CD14-positive monocyte (primary cell): ENCODE results near the gene RAB11FIP3. TPM values are rescaled to one million over a fixed set of nuclear protein-coding genes. Genes with fewer than 3 reads are reported as not detected.

Experiments
- DNase-seq, 3 donors: peaks; one replicate each; pipeline ENCODE4 v3.0.0-alpha.2; 2011 to 2022
- H2AFZ ChIP-seq: 2 replicates; pipeline ENCODE4 v1.6.0; 2012; ENCODE audit warnings: mild to moderate bottlenecking, low read depth, low read length, inconsistent platforms; ENCODE audit not compliant: insufficient read depth, poor library complexity, severe bottlenecking
- H3K27ac ChIP-seq, 2 donors: 1 replicate in 1 of 2; 2 replicates in 1 of 2; pipeline ENCODE4 v1.5.1; 2012 to 2013; ENCODE audit warnings: low read length in 2 of 2, control low read depth in 1 of 2, inconsistent platforms in 1 of 2, low read depth in 1 of 2, mild to moderate bottlenecking in 1 of 2
- H3K27me3 ChIP-seq, 2 donors: one replicate each; pipeline versions ENCODE4 v1.6.0 to v1.6.1; 2011 to 2013; ENCODE audit warnings: low read length in 2 of 2; ENCODE audit not compliant: control insufficient read depth in 2 of 2, insufficient read depth in 2 of 2
- H3K36me3 ChIP-seq, 2 donors: replicated peaks in 1 of 2; 1 replicate in 1 of 2; 2 replicates in 1 of 2; pipeline versions ENCODE4 v1.5.1 to v1.6.1; 2012 to 2013; ENCODE audit warnings: low read length in 2 of 2, control low read depth in 1 of 2, inconsistent platforms in 1 of 2, mild to moderate bottlenecking in 1 of 2; ENCODE audit not compliant: insufficient read depth in 2 of 2, control insufficient read depth in 1 of 2
- H3K4me1 ChIP-seq, 2 donors: 1 replicate in 1 of 2; 2 replicates in 1 of 2; pipeline versions ENCODE4 v1.5.1 to v1.6.1; 2012 to 2013; ENCODE audit warnings: low read length in 2 of 2, control low read depth in 1 of 2, inconsistent platforms in 1 of 2, mild to moderate bottlenecking in 1 of 2, moderate library complexity in 1 of 2; ENCODE audit not compliant: insufficient read depth in 2 of 2, control insufficient read depth in 1 of 2
- H3K4me2 ChIP-seq: replicated peaks from 2 replicates; pipeline ENCODE3; 2012; ENCODE audit warnings: low read length, moderate library complexity, mild to moderate bottlenecking; ENCODE audit not compliant: poor library complexity, severe bottlenecking; ENCODE audit errors: extremely low read depth
- H3K4me3 ChIP-seq, 3 experiments: fragments of 200-600 bp in 1 of 3; sonication (generic) in 1 of 3; replicated peaks in 1 of 3; 1 replicate in 2 of 3; 2 replicates in 1 of 3; pipeline ENCODE4 v1.5.1; 2011 to 2013; ENCODE audit warnings: low read length in 3 of 3, mild to moderate bottlenecking in 3 of 3, control low read depth in 2 of 3, low read depth in 2 of 3, inconsistent platforms in 1 of 3, moderate library complexity in 1 of 3
- H3K79me2 ChIP-seq: 2 replicates; pipeline ENCODE4 v1.6.0; 2012; ENCODE audit warnings: mild to moderate bottlenecking, control low read depth, inconsistent platforms, low read length, moderate library complexity; ENCODE audit not compliant: insufficient read depth
- H3K9ac ChIP-seq: 2 replicates; pipeline ENCODE4 v1.6.0; 2017; ENCODE audit warnings: low read length, mild to moderate bottlenecking; ENCODE audit not compliant: insufficient read depth, poor library complexity, severe bottlenecking
- H3K9me3 ChIP-seq, 2 donors: replicated peaks in 1 of 2; 1 replicate in 1 of 2; 2 replicates in 1 of 2; pipeline versions ENCODE4 v1.5.1 to v1.6.1; 2012 to 2013; ENCODE audit warnings: low read length in 2 of 2, control low read depth in 1 of 2; ENCODE audit not compliant: control insufficient read depth in 1 of 2, insufficient read depth in 1 of 2
- H4K20me1 ChIP-seq: 2 replicates; pipeline ENCODE4 v1.6.0; 2012; ENCODE audit warnings: mild to moderate bottlenecking, low read length, control low read depth, moderate library complexity; ENCODE audit not compliant: insufficient read depth
- H3K27ac Mint-ChIP-seq, 7 donors: one replicate each; pipeline ENCODE4 v1.8.0; 2020; ENCODE audit warnings: mild to moderate bottlenecking in 7 of 7, mixed read lengths in 7 of 7, moderate library complexity in 6 of 7, inconsistent platforms in 2 of 7
- H3K27me3 Mint-ChIP-seq, 3 donors: one replicate each; pipeline ENCODE4 v1.8.0; 2021 to 2022; ENCODE audit warnings: low read depth in 3 of 3, mild to moderate bottlenecking in 3 of 3, mixed read lengths in 3 of 3, moderate library complexity in 3 of 3, inconsistent platforms in 1 of 3
- H3K36me3 Mint-ChIP-seq, 2 donors: one replicate each; pipeline ENCODE4 v1.8.0; 2020; ENCODE audit warnings: mixed read lengths in 2 of 2, inconsistent platforms in 1 of 2, mild to moderate bottlenecking in 1 of 2
- H3K4me1 Mint-ChIP-seq: one replicate; pipeline ENCODE4 v1.8.0; 2020; ENCODE audit warnings: mild to moderate bottlenecking, mixed read lengths
- H3K4me3 Mint-ChIP-seq, 2 donors: one replicate each; pipeline ENCODE4 v1.8.0; 2020; ENCODE audit warnings: mild to moderate bottlenecking in 2 of 2, mixed read lengths in 2 of 2, moderate library complexity in 1 of 2
- H3K9me3 Mint-ChIP-seq, 7 donors: one replicate each; pipeline ENCODE4 v1.8.0; 2020 to 2022; ENCODE audit warnings: mixed read lengths in 7 of 7, mild to moderate bottlenecking in 6 of 7, moderate library complexity in 6 of 7, inconsistent platforms in 2 of 7
- CTCF ChIP-seq: fragments of 200-600 bp; IDR thresholded peaks from one replicate; pipeline ENCODE4 v1.8.0; 2022; ENCODE audit warnings: antibody characterized with exemption, mild to moderate bottlenecking
- WGBS: methylation state at CpG from one replicate; pipeline ENCODE4 v1.1.5; 2013; ENCODE audit warnings: missing lambda C conversion rate; ENCODE audit not compliant: insufficient coverage; 5-methylcytosine and 5-hydroxymethylcytosine counted together
- intact Hi-C, 2 donors: fragments of 100-400 bp; cut with micrococcal nuclease; formaldehyde crosslinking; loops; one replicate each; pipeline versions ENCODE4 v1.15.0 to v1.15.1; 2023
- polyA plus RNA-seq, 3 donors: library from polyadenylated mRNA; depleted of rRNA in 1 of 3; unstranded in 2 of 3; stranded (reverse) in 1 of 3; fragments of 300-500 nt in 2 of 3; fragments of >200 nt in 1 of 3; fragmentation: Illumina TruSeq in 2 of 3; gene quantifications; 1 replicate in 2 of 3; 2 replicates in 1 of 3; pipeline ENCODE4 v1.2.3, GENCODE V29; 2012 to 2021

RAB11FIP3 gene
- polyA plus RNA-seq, 3 donors: 0.37 to 7.5 (median 0.49) TPM

- H4K20me1 ChIP-seq: no peaks in the 10 kb centered on the region
- H3K9me3 ChIP-seq: no peaks in the 10 kb centered on the region
- no peaks in the 10 kb centered on the region for H3K36me3 ChIP-seq
- Mint-ChIP-seq H3K27me3 (peaks cover 3 to 5% (median 4%) of the 10 kb centered on the region in 3 donors), H3K27ac (peak overlapping the region in 3 of 7 donors; percentile 25 to 98 (median 26)), H3K4me1 (peaks cover 32% of the 10 kb centered on the region), H3K4me3 (no peak overlapping the region), H3K9me3 (no peaks in the 10 kb centered on the region), H3K36me3 (peaks cover 0 to 6% of the 10 kb centered on the region in 2 donors)
- no peak overlapping the region for H3K4me3 ChIP-seq
- TF ChIP-seq CTCF: no peak
- H3K4me2 ChIP-seq: peak overlapping the region; percentile 78
- H3K27me3 ChIP-seq: no peaks in the 10 kb centered on the region
- peaks cover 4% of the 10 kb centered on the region for H3K79me2 ChIP-seq
- intact Hi-C loops: loop anchor here (5.0 kb wide), 1 partner anchor 128 kb away; the partner anchor contains the start of gene CAPN15 (in 2 of the 2)
- 78% methylated on average over 15 of the region's 22 CpGs for WGBS
- H3K4me1 ChIP-seq: peaks cover 31 to 39% of the 10 kb centered on the region in 2 donors
- no peak overlapping the region for H3K9ac ChIP-seq
- peak in 1 of 3 donors; percentile 8 for DNase-seq
- peak overlapping the region; percentile 78 to 85 for H3K27ac ChIP-seq
- no peak overlapping the region for H2AFZ ChIP-seq
These were observed 26.0 kb upstream of the RAB11FIP3 start for GRCh38 chr16:399340-400019.

- H3K36me3 ChIP-seq: no peaks in the 10 kb centered on the region
- TF ChIP-seq CTCF: no peak
- Mint-ChIP-seq H3K4me1 (peaks cover 32% of the 10 kb centered on the region), H3K4me3 (peak overlapping the region; percentile 93 to 97), H3K36me3 (peaks cover 0 to 6% of the 10 kb centered on the region in 2 donors), H3K9me3 (no peaks in the 10 kb centered on the region), H3K27ac (peak overlapping the region; percentile 90 to 98 (median 97)), H3K27me3 (peaks cover 3 to 5% (median 4%) of the 10 kb centered on the region in 3 donors)
- H3K4me1 ChIP-seq: peaks cover 31 to 39% of the 10 kb centered on the region in 2 donors
- peaks cover 4% of the 10 kb centered on the region for H3K79me2 ChIP-seq
- H3K27me3 ChIP-seq: no peaks in the 10 kb centered on the region
- peak overlapping the region; percentile 90 for H2AFZ ChIP-seq
- DNase-seq: peak in 1 of 3 donors; percentile 24
- peak overlapping the region; percentile 78 for H3K4me2 ChIP-seq
- peak overlapping the region; percentile 86 to 97 (median 92) for H3K4me3 ChIP-seq
- intact Hi-C loops: loop anchor here in 1 of 2 donors (5.0 kb wide), 1 partner anchor 127 kb away; the partner anchor contains the start of gene CAPN15
- WGBS: 44% methylated on average over 7 of the region's 10 CpGs
- H3K9ac ChIP-seq: peak overlapping the region; percentile 81
- no peaks in the 10 kb centered on the region for H3K9me3 ChIP-seq
- H4K20me1 ChIP-seq: no peaks in the 10 kb centered on the region
- H3K27ac ChIP-seq: peak overlapping the region; percentile 78 to 85
These were observed 25.3 kb upstream of the RAB11FIP3 start for GRCh38 chr16:400061-400591.
